ENCODE measurements around the gene ZNF614. TPM values are rescaled to one million over a fixed set of nuclear protein-coding genes. Genes with fewer than 3 reads are reported as not detected.

ZNF614 gene
- total and polyA plus RNA-seq, 2 of the 13 experiments (the other 11 are each of a cell fraction or from before 2014, with no cell fraction given), result 13.0 to 22.8 TPM

DNA sequence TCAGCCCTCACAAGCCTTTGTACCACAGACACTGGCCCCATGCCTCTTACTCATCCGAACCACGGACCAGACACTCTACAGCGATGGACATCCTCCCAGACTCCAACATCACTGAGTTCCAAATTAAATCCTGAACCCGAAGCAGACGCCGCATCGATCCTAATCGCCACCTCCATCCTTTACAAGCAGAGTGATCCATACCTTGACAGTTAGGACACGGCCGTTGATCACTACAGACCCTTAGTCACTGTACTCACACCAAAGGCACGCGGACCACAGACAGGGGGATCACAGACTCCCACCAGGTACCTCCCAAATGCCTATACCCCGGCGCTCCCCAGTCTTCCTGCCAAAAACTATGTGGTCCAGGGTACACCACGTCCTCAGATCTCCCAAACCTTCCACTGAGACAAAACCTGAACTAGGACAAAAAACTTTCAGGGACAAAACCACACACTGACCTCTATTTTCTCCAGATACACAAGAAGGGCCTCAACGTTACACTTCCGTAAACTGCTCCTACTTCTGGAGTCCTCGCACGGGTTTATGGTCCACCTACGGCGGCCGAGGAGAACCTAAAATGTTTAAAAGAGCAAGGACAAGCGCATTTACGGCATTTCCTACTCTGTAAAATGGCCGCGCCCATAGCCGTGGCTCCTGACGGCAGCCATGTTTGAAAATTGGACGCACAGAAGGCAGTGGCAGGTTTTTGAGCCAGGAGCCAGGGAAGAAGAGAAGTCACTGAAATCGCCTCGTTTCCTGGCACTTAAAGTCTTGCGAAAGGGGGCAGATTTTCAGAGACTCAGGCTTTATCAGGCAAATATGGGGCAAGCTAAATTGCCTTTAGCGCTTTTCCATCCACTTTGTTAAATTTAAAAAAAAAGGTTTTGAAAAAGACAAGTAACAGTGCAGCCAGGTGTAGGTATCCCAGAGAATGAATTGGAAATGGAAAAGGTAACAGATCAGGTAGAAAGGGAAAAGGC is 41.6 kb downstream of the ZNF614 start, which contains the start of gene ZNF350 (continued):
- TF ChIP-seq, protein P1, sequence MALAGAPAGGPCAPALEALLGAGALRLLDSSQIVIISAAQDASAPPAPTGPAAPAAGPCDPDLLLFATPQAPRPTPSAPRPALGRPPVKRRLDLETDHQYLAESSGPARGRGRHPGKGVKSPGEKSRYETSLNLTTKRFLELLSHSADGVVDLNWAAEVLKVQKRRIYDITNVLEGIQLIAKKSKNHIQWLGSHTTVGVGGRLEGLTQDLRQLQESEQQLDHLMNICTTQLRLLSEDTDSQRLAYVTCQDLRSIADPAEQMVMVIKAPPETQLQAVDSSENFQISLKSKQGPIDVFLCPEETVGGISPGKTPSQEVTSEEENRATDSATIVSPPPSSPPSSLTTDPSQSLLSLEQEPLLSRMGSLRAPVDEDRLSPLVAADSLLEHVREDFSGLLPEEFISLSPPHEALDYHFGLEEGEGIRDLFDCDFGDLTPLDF (CRISPR knock-in tag; IDR thresholded peaks at IDR 0.05), result peak; percentile 60; the same call in 1 of the 2 replicates
- TF ChIP-seq, protein P2, sequence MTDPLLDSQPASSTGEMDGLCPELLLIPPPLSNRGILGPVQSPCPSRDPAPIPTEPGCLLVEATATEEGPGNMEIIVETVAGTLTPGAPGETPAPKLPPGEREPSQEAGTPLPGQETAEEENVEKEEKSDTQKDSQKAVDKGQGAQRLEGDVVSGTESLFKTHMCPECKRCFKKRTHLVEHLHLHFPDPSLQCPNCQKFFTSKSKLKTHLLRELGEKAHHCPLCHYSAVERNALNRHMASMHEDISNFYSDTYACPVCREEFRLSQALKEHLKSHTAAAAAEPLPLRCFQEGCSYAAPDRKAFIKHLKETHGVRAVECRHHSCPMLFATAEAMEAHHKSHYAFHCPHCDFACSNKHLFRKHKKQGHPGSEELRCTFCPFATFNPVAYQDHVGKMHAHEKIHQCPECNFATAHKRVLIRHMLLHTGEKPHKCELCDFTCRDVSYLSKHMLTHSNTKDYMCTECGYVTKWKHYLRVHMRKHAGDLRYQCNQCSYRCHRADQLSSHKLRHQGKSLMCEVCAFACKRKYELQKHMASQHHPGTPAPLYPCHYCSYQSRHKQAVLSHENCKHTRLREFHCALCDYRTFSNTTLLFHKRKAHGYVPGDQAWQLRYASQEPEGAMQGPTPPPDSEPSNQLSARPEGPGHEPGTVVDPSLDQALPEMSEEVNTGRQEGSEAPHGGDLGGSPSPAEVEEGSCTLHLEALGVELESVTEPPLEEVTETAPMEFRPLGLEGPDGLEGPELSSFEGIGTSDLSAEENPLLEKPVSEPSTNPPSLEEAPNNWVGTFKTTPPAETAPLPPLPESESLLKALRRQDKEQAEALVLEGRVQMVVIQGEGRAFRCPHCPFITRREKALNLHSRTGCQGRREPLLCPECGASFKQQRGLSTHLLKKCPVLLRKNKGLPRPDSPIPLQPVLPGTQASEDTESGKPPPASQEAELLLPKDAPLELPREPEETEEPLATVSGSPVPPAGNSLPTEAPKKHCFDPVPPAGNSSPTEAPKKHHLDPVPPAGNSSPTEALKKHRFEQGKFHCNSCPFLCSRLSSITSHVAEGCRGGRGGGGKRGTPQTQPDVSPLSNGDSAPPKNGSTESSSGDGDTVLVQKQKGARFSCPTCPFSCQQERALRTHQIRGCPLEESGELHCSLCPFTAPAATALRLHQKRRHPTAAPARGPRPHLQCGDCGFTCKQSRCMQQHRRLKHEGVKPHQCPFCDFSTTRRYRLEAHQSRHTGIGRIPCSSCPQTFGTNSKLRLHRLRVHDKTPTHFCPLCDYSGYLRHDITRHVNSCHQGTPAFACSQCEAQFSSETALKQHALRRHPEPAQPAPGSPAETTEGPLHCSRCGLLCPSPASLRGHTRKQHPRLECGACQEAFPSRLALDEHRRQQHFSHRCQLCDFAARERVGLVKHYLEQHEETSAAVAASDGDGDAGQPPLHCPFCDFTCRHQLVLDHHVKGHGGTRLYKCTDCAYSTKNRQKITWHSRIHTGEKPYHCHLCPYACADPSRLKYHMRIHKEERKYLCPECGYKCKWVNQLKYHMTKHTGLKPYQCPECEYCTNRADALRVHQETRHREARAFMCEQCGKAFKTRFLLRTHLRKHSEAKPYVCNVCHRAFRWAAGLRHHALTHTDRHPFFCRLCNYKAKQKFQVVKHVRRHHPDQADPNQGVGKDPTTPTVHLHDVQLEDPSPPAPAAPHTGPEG (CRISPR knock-in tag; IDR thresholded peaks at IDR 0.05), result peak; percentile 70
- no peak for TF ChIP-seq ZNF709 (CRISPR knock-in tag; IDR thresholded peaks at IDR 0.05)
- TF ChIP-seq KLF16 (CRISPR knock-in tag; IDR thresholded peaks at IDR 0.05), result peak in 1 of 2 experiments; percentile 90; a peak in 2 of 4 replicates
- no peak for TF ChIP-seq SP2 (CRISPR knock-in tag; IDR thresholded peaks at IDR 0.05)
- peak; percentile 71 for TF ChIP-seq TARDBP (CRISPR knock-in tag; IDR thresholded peaks at IDR 0.05)
- TF ChIP-seq ZNF773 (CRISPR knock-in tag; IDR thresholded peaks at IDR 0.05; ENCODE audit: borderline replicate concordance), result peak; percentile 52; the same call in 1 of the 2 replicates
- peak; percentile 47 for TF ChIP-seq ZNF883 (CRISPR knock-in tag; IDR thresholded peaks at IDR 0.05; ENCODE audit: not compliant biosample characterization)
- peak; percentile 63; the same call in 1 of the 2 replicates for TF ChIP-seq NFKBIZ (CRISPR knock-in tag; IDR thresholded peaks at IDR 0.05)
- TF ChIP-seq ETV5 (CRISPR knock-in tag; IDR thresholded peaks at IDR 0.05; ENCODE audit: borderline replicate concordance), result peak; percentile 60; the same call in 1 of the 2 replicates
- TF ChIP-seq, protein P3, sequence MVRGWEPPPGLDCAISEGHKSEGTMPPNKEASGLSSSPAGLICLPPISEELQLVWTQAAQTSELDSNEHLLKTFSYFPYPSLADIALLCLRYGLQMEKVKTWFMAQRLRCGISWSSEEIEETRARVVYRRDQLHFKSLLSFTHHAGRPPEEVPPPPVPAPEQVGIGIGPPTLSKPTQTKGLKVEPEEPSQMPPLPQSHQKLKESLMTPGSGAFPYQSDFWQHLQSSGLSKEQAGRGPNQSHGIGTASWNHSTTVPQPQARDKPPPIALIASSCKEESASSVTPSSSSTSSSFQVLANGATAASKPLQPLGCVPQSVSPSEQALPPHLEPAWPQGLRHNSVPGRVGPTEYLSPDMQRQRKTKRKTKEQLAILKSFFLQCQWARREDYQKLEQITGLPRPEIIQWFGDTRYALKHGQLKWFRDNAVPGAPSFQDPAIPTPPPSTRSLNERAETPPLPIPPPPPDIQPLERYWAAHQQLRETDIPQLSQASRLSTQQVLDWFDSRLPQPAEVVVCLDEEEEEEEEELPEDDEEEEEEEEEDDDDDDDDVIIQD (CRISPR knock-in tag; IDR thresholded peaks at IDR 0.05; ENCODE audit: low read depth), result peak; percentile 70; the same call in 1 of the 2 replicates
- TF ChIP-seq ZNF720 (CRISPR knock-in tag; IDR thresholded peaks at IDR 0.05), result no peak
- TF ChIP-seq ZNF749 (CRISPR knock-in tag; IDR thresholded peaks at IDR 0.05; ENCODE audit: borderline replicate concordance), result no peak
- peak; percentile 26; the same call in 1 of the 2 replicates for TF ChIP-seq SUZ12 (IDR thresholded peaks at IDR 0.05; ENCODE audit: low read depth, low read length)
- TF ChIP-seq NR2C2 (CRISPR knock-in tag; IDR thresholded peaks at IDR 0.05; ENCODE audit: borderline replicate concordance), result peak; percentile 80; the same call in 1 of the 2 replicates
- peak; percentile 45; the same call in 1 of the 2 replicates for TF ChIP-seq NFYB (CRISPR knock-in tag; IDR thresholded peaks at IDR 0.05)

Measured in HepG2 (cell line).